Astrocyte of the cerebellum (primary cell): ENCODE data around the gene RAPGEF4.

Source experiments
- DNase-seq: peaks from one replicate; pipeline ENCODE4 v3.0.0-alpha.2; 2011; ENCODE audit warnings: low read depth
- H3K4me3 ChIP-seq: 2 replicates; pipeline ENCODE4 v1.5.1; 2011; ENCODE audit warnings: mild to moderate bottlenecking, low read depth, low read length, moderate library complexity
- in situ Hi-C: cut with HindIII; loops from 2 replicates; pipeline ENCODE4 v1.10.0; 2017; ENCODE audit warnings: low sequenced_read_pairs
- TF ChIP-seq, protein P1 (sequence below): IDR thresholded peaks from 2 replicates; pipeline ENCODE4 v1.5.1; 2012; ENCODE audit warnings: low read length, low read depth, moderate library complexity, mild to moderate bottlenecking; ENCODE audit errors: missing control alignments

RAPGEF4 gene

GRCh38 chr2:172955587-172955986, 219.9 kb downstream of the RAPGEF4 start:
- DNase-seq = no peak
- TF ChIP-seq, protein P1, sequence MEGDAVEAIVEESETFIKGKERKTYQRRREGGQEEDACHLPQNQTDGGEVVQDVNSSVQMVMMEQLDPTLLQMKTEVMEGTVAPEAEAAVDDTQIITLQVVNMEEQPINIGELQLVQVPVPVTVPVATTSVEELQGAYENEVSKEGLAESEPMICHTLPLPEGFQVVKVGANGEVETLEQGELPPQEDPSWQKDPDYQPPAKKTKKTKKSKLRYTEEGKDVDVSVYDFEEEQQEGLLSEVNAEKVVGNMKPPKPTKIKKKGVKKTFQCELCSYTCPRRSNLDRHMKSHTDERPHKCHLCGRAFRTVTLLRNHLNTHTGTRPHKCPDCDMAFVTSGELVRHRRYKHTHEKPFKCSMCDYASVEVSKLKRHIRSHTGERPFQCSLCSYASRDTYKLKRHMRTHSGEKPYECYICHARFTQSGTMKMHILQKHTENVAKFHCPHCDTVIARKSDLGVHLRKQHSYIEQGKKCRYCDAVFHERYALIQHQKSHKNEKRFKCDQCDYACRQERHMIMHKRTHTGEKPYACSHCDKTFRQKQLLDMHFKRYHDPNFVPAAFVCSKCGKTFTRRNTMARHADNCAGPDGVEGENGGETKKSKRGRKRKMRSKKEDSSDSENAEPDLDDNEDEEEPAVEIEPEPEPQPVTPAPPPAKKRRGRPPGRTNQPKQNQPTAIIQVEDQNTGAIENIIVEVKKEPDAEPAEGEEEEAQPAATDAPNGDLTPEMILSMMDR = no peak
- in situ Hi-C loops = no loop called here

DNA sequence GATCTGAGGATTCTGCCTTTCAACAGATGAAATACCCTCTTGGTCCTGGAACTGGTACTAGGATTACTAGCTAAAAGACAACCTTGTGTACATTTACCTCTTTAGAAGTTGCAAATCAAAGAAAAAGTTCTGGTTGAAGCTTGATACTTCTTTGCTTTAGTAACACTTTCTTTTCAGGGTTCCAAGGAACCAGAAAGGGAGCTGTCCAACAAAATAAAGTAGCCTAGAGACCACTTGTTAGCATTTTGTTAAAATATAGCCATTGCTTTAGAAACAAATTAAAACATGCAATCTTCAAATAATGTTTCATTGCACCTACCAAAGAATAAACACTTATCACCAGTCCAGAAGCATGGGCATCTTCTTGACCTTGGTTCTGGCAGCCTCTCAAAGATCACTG, 222.1 kb downstream of the RAPGEF4 start:
- TF ChIP-seq, protein P1 = no peak
- DNase-seq = no peak
- no peak overlapping the region for H3K4me3 ChIP-seq
- in situ Hi-C loops = no loop called here

More at GRCh38 chr2:172955587-172955986, 219.9 kb downstream of the RAPGEF4 start:
- no peak overlapping the region for H3K4me3 ChIP-seq

DNA sequence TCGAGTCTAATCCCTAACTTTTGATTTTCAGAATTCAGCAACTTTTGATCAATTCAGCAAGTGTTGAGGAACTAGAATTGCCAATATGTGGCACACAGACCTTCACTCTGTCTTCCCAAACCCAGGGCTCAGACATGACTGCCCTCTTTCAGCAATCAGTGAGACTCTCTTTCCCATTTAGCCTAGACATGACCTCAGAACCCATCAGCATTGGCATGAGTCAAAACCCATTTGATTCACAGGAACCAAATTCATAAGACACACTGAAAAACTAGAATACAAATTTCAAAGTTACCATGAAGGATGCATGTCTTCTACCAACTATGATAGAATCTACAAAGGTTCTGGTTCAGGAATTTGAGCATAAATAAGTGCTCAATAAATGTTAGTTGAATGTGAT, 226.4 kb downstream of the RAPGEF4 start:
- TF ChIP-seq, protein P1 = no peak
- no peak overlapping the region for H3K4me3 ChIP-seq
- no peak for DNase-seq
- in situ Hi-C loops = no loop called here

- no peak overlapping the region for H3K4me3 ChIP-seq
- TF ChIP-seq, protein P1 = no peak
- DNase-seq = no peak
- in situ Hi-C loops = no loop called here
These were observed 227.2 kb downstream of the RAPGEF4 start for GRCh38 chr2:172962824-172963223.

- no peak overlapping the region for H3K4me3 ChIP-seq
- TF ChIP-seq, protein P1 = no peak
- in situ Hi-C loops = no loop called here
- DNase-seq = no peak
These were observed 229.0 kb downstream of the RAPGEF4 start for GRCh38 chr2:172964511-172965139.

DNA sequence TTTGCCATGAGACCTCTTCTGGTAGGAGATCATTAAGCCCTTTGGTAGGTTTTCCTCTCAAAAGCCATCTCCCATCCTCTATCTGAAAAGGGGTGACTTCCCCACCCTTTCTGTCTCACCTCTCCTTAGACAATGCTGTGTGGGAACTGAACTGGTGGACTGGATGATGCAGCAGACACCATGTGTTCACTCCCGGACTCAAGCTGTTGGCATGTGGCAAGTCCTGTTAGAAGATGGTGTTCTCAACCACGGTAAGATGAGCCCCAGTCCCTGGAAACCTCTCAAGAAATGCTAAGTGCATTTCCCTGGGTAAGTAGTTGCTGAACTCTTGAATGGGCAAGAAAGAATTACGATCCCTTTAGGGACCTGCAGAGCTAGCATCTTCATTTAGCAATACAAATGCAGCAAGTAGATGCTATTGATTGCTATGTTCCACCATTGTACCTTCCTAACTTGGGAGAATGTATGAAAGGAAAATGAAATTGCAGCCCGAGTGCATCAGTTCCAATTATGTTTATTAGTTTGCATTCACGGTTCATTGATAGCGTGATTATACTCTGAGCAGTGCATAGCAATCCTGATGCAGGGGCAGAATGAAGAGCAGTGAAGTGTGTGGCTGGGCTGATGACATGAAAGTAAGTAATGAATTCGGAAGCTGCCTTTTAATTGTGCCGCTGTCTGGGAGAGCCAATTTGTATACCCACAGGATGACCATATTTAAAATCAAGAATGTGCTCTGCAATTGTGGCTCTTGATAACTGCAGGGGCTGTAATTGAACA, 230.0 kb downstream of the RAPGEF4 start:
- in situ Hi-C loops = no loop called here
- H3K4me3 ChIP-seq = no peak overlapping the region
- TF ChIP-seq, protein P1 = no peak
- no peak for DNase-seq
